Thyroid gland (tissue), 4 donors: ENCODE measurements around the gene SNX24. TPM values are rescaled to one million over a fixed set of nuclear protein-coding genes. Genes with fewer than 3 reads are reported as not detected.

ENCODE experiments used
- DNase-seq, 2 donors: peaks; one replicate each; pipeline ENCODE4 v3.0.0-alpha.2; 2019
- H3K27ac ChIP-seq, 3 donors: fragments of 200-600 bp; sonication (generic); 1 replicate in 2 of 3; 2 replicates in 1 of 3; pipeline ENCODE4 v1.5.1; 2016 to 2019; ENCODE audit warnings: mild to moderate bottlenecking in 1 of 3, moderate library complexity in 1 of 3
- H3K27me3 ChIP-seq: fragments of 200-600 bp; sonication (generic); one replicate; pipeline ENCODE4 v1.5.1; 2019
- H3K36me3 ChIP-seq, 2 donors: fragments of 200-600 bp; sonication (generic); one replicate each; pipeline ENCODE4 v1.5.1; 2016 to 2019
- H3K4me1 ChIP-seq, 2 donors: fragments of 200-600 bp; sonication (generic); one replicate each; pipeline ENCODE4 v1.5.1; 2017 to 2019
- H3K4me3 ChIP-seq, 3 donors: fragments of 200-600 bp; sonication (generic); replicated peaks in 1 of 3; 1 replicate in 2 of 3; 2 replicates in 1 of 3; pipeline ENCODE4 v1.5.1; 2016; ENCODE audit warnings: mild to moderate bottlenecking in 1 of 3
- H3K9me3 ChIP-seq: fragments of 200-600 bp; sonication (generic); one replicate; pipeline ENCODE4 v1.5.1; 2017
- POLR2A ChIP-seq, 2 donors: fragments of 450-650 bp; IDR thresholded peaks; one replicate each; pipeline ENCODE4 v1.6.1; 2017; ENCODE audit warnings: antibody characterized with exemption in 2 of 2, mild to moderate bottlenecking in 2 of 2, moderate library complexity in 1 of 2
- WGBS, 2 donors: methylation state at CpG; one replicate each; pipeline ENCODE4 v1.1.5; 2017; 5-methylcytosine and 5-hydroxymethylcytosine counted together
- intact Hi-C: fragments of 100-400 bp; cut with DNase I; formaldehyde crosslinking; loops from one replicate; pipeline ENCODE4 v1.15.1; 2023
- total RNA-seq, 4 donors: library from RNA; depleted of rRNA; stranded (reverse); fragments of >200 nt; gene quantifications; one replicate each; pipeline ENCODE4 v1.2.3, GENCODE V29; 2016
- TF ChIP-seq, protein P1 (sequence below), 6 experiments: fragments of 200-600 bp in 3 of 6; fragments of 450-650 bp in 3 of 6; sonication (generic) in 3 of 6; IDR thresholded peaks; one replicate each; pipeline ENCODE4 v1.5.1; 2016 to 2019; ENCODE audit warnings: antibody characterized with exemption in 6 of 6, mild to moderate bottlenecking in 2 of 6, inconsistent platforms in 1 of 6, moderate library complexity in 1 of 6

Gene SNX24
- total RNA-seq, 4 donors from 2014 or later = 17.1 to 39.7 (median 33.1) TPM

DNA sequence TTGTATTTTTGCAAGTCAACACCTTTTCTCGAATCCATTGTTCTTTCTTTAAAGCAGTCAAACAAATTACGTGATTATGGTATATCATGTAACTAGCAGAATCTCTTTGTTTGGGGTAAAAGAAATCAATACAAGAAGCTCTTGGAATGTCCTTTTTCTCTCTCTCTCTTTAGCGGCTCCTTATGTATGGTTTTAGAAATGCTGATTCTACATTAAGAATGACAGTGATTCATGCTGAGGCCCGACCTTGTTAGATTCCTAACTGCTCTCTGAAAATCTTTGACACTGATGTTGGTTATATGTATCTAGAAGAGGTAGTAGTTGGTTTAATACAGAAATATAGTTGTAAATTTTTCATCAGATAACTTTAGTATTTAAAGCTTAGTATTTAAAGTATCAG lies 76.4 kb downstream of the SNX24 start:
- no peak overlapping the region for H3K27ac ChIP-seq
- no peaks in the 10 kb centered on the region for H3K36me3 ChIP-seq
- H3K9me3 ChIP-seq = no peaks in the 10 kb centered on the region
- H3K27me3 ChIP-seq = no peaks in the 10 kb centered on the region
- no peak for TF ChIP-seq POLR2A (IDR thresholded peaks at IDR 0.05)
- TF ChIP-seq, protein P1, sequence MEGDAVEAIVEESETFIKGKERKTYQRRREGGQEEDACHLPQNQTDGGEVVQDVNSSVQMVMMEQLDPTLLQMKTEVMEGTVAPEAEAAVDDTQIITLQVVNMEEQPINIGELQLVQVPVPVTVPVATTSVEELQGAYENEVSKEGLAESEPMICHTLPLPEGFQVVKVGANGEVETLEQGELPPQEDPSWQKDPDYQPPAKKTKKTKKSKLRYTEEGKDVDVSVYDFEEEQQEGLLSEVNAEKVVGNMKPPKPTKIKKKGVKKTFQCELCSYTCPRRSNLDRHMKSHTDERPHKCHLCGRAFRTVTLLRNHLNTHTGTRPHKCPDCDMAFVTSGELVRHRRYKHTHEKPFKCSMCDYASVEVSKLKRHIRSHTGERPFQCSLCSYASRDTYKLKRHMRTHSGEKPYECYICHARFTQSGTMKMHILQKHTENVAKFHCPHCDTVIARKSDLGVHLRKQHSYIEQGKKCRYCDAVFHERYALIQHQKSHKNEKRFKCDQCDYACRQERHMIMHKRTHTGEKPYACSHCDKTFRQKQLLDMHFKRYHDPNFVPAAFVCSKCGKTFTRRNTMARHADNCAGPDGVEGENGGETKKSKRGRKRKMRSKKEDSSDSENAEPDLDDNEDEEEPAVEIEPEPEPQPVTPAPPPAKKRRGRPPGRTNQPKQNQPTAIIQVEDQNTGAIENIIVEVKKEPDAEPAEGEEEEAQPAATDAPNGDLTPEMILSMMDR (IDR thresholded peaks at IDR 0.05) = no peak
- intact Hi-C loops = no loop called here
- no peak for DNase-seq
- H3K4me1 ChIP-seq = peaks cover 0 to 9% of the 10 kb centered on the region in 2 donors
- 82 to 85% methylated on average over 4 of the region's 4 CpGs for WGBS, 2 donors
- H3K4me3 ChIP-seq = no peak overlapping the region

DNA sequence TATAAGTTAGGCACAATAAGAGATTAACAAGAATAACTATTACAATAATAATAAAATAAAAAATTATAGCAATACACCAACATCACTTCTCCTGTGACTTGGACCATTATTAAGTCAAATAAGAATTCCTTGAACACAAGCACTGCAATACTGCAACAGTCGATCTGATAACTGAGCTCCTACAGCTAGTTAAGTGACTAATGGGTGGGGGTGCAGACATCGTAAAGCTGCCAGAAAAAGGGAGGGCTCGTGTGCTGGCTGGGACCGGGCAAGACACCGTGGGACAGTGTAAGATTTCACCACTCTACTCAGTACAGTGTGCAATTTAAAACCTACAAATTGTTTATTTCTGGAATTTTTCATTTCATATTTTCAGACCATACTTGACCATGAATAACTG lies 78.8 kb downstream of the SNX24 start:
- Histone ChIP-seq H3K4me1 (peaks cover 0 to 9% of the 10 kb centered on the region in 2 donors), H3K4me3 (no peak overlapping the region), H3K27me3 (no peaks in the 10 kb centered on the region), H3K27ac (no peak overlapping the region), H3K36me3 (no peaks in the 10 kb centered on the region), H3K9me3 (no peaks in the 10 kb centered on the region)
- WGBS, 2 donors = 68 to 91% methylated on average over 5 of the region's 5 CpGs
- intact Hi-C loops = no loop called here
- no peak for TF ChIP-seq POLR2A (IDR thresholded peaks at IDR 0.05)
- TF ChIP-seq, protein P1 (IDR thresholded peaks at IDR 0.05) = no peak
- no peak for DNase-seq

DNA sequence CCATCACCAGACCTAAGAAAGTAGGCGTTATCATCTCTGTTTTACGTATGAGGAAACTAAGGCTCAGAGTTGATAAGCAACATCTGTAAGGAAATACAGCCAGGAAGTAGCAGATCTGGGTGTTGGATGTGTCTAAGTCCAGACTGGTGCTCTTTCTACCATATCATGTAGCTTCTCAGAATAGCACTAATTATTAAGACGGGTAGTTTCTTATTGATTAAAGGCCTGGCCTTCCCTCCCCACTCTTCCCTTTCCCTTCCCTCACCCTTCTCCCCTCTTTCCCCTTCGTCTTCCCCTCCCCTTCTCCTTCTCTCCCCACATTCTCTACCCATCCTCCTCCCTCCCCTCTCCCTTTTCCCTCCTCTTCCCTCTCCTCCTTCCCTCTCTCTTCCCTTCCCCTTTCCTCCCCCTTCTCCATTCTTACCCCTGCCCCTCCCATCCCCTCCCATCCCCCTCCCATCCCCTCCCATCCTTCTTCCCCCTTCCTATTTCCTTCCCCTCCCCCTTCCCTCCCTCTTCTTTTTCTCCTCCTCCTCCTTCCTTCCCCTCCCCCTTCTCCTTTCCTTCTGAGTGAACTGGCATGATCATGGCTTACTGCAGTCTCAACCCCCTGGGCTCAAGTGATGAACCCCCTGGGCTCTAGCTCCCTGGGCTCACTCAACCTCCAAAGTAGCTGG lies 79.4 kb downstream of the SNX24 start:
- no peaks in the 10 kb centered on the region for H3K27me3 ChIP-seq
- no peak overlapping the region for H3K27ac ChIP-seq
- DNase-seq = no peak
- intact Hi-C loops = no loop called here
- WGBS, 2 donors = 97% methylated on average over 4 of the region's 4 CpGs
- H3K36me3 ChIP-seq = no peaks in the 10 kb centered on the region
- TF ChIP-seq, protein P1 (IDR thresholded peaks at IDR 0.05) = no peak
- no peak for TF ChIP-seq POLR2A (IDR thresholded peaks at IDR 0.05)
- H3K4me3 ChIP-seq = no peak overlapping the region
- H3K4me1 ChIP-seq = peaks cover 0 to 5% of the 10 kb centered on the region in 2 donors
- no peaks in the 10 kb centered on the region for H3K9me3 ChIP-seq

DNA sequence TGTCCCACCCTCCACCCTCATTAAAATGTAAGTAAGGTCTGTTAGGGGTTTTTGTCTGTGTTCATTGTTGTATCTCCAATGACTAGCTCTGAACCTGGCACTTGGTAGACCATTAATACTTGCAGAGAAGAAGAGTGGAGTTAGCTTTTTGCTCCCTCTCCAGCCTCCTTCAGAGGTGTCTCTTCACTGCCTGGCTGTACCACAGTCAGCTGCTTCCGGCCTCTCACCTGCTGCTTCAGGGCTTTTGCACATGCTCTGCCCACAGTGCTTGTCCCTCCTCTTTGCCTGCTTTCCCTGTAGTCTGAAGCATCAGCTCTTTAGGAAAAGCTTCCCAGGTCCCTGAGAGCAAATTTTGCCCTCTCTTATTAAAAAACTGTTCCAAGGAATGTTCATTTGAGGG lies 83.6 kb downstream of the SNX24 start:
- TF ChIP-seq POLR2A (IDR thresholded peaks at IDR 0.05) = no peak
- TF ChIP-seq, protein P1 (IDR thresholded peaks at IDR 0.05) = no peak
- Histone ChIP-seq H3K9me3 (no peaks in the 10 kb centered on the region), H3K4me1 (peaks cover 10 to 12% of the 10 kb centered on the region in 2 donors), H3K36me3 (no peaks in the 10 kb centered on the region), H3K4me3 (no peak overlapping the region), H3K27me3 (no peaks in the 10 kb centered on the region), H3K27ac (no peak overlapping the region)
- DNase-seq = no peak
- intact Hi-C loops = no loop called here
- 91 to 100% methylated on average over 1 of the region's 1 CpG for WGBS, 2 donors

DNA sequence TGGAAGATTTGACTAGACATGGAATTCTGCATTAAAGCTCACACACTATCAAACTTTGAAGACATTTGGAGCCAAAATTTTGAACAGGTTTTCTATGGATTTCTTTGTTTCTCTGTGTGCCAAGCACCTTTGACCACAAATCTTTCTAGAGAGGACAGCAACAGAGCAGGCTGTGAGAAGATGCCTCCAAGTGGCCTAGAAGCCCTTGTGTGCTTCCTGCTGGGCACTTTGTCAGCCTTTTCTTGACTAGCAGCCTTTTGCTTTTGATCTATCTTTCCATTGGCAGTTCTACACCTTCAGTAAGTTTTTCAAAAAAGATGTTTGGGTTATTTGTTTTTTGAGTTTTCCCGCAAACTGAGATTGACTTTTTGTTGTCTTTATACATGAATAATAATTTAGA lies 84.6 kb downstream of the SNX24 start:
- 94 to 98% methylated on average over 1 of the region's 1 CpG for WGBS, 2 donors
- H3K4me3 ChIP-seq = no peak overlapping the region
- no peak overlapping the region for H3K27ac ChIP-seq
- no peaks in the 10 kb centered on the region for H3K36me3 ChIP-seq
- no peak for TF ChIP-seq POLR2A (IDR thresholded peaks at IDR 0.05)
- TF ChIP-seq, protein P1 (IDR thresholded peaks at IDR 0.05) = no peak
- no peaks in the 10 kb centered on the region for H3K27me3 ChIP-seq
- intact Hi-C loops = no loop called here
- no peak for DNase-seq
- H3K9me3 ChIP-seq = no peaks in the 10 kb centered on the region
- H3K4me1 ChIP-seq = peaks cover 15 to 19% of the 10 kb centered on the region in 2 donors
